DMS 273 treated with DMSO at 0.1 percent for 48 hours (cell line): ENCODE measurements around the gene SSNA1.
"Not testable (repeated sequence)": the region's sequence is repeated elsewhere in the genome, so short reads cannot be mapped to it uniquely, and the experiment has no call there.

ENCODE experiments used
- DNase-seq: peaks from one replicate; lab custom pipeline; 2025; lab: John Stamatoyannopoulos, UW

SSNA1 gene

DNA sequence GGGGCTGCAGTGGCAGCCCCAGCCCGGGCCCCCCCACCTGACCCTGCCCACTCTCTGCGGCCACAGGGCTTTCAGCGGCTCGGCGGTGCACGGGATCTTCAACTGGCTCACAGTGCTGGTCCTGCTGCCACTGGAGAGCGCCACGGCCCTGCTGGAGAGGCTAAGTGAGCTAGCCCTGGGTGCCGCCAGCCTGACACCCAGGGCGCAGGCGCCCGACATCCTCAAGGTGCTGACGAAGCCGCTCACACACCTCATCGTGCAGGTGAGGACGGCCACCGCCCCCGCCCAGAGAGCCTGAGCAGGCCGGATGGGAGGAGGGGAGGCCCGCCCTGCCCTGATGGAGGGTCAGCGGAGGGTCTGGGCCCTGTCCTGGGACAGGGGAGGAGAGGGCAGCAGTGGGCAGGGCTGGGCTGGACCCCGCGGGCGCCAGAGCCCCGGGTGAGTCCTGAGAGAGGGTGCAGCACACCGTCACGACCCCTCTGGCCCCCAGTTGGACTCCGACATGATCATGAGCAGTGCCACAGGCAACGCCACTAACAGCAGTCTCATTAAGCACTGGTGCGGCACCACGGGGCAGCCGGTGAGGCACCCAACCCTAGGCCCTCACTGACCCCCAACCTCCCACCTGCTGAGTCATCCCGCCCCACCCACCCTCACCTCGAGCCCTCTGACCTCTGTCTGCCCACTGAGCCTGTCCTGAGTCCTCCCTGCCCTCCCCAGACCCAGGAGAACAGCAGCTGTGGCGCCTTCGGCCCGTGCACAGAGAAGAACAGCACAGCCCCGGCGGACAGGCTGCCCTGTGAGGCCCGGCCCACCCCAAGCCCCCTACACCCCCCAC, 44.9 kb downstream of the SSNA1 start:
- no peak for DNase-seq

DNA sequence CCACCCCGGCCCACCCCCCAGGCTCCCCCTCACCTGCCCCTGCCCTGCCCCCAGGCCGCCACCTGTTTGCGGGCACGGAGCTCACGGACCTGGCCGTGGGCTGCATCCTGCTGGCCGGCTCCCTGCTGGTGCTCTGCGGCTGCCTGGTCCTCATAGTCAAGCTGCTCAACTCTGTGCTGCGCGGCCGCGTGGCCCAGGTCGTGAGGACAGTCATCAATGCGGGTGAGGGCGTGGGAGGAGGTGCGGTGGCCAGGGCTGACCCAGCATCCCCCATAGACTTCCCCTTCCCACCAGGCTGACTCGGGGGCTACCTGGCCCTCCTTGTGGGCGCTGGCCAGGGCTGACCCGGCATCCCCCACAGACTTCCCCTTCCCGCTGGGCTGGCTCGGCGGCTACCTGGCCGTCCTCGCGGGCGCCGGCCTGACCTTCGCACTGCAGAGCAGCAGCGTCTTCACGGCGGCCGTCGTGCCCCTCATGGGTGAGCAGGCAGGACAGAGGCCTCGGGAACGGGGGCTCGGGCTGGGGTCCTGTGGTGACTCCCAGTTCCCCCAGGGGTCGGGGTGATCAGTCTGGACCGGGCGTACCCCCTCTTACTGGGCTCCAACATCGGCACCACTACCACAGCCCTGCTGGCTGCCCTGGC, 45.7 kb downstream of the SSNA1 start:
- no peak for DNase-seq

DNA sequence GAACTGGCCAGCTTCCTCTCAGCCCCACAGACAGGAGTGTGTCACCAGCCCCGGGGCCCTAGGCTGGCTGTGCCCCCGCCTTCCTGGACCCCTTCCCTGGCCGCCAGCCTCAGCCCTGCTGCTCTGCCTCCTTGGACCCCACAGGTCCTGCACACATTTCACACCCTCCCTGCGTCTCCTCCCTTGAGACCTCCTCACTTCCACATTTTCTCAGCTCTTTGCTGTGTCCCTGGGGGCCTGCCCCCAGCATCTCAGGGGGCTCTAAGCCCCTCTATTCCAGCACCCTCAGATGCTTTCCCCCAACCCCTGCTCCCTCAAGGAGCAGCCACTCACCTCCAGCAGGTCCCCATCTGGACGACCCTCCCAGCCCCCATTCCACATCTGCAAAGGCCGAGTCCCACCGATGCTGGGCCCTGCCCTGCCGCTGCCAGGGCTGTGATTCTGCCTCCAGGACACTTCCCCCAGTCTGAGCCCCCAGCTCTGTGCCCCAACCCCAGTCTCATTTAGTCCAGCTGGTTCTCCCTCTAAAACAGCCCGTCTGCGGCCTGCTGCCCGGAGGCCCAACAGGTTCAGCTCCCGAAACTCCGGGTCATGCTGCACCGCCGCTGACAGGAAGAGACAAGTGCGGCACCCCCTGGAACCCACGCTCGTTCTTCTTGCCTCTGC, 46.4 kb downstream of the SSNA1 start:
- no peak for DNase-seq

DNA sequence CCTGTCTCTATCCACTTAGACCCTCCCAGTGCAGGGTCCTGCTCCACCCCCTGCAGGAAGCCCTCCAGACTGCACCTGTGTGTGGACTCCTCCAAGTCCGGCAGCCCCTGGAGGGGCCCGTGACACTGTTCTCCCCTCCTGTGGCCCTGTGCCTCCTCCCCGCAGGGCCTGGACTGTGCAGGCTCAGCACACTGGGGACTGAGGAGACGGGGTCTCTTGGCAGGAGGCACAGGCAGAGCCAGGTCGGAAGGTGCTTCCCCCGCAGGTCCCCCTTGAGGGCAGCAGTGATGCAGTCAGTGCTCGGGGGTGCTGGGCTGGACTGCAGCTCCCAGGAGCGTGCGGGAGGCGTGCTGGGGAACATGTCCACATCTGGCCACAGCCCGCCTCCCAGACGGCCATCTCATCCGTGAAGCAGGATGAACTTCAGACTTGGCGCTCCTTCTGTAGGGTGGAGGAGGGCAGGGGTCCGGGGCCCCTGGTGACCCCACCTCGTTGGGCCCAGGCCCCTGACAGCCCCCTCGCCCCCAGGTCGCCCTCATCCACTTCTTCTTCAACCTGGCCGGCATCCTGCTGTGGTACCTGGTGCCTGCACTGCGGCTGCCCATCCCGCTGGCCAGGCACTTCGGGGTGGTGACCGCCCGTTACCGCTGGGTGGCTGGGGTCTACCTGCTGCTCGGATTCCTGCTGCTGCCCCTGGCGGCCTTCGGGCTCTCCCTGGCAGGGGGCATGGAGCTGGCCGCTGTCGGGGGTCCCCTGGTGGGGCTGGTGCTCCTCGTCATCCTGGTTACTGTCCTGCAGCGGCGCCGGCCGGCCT, 47.2 kb downstream of the SSNA1 start:
- no peak for DNase-seq

DNA sequence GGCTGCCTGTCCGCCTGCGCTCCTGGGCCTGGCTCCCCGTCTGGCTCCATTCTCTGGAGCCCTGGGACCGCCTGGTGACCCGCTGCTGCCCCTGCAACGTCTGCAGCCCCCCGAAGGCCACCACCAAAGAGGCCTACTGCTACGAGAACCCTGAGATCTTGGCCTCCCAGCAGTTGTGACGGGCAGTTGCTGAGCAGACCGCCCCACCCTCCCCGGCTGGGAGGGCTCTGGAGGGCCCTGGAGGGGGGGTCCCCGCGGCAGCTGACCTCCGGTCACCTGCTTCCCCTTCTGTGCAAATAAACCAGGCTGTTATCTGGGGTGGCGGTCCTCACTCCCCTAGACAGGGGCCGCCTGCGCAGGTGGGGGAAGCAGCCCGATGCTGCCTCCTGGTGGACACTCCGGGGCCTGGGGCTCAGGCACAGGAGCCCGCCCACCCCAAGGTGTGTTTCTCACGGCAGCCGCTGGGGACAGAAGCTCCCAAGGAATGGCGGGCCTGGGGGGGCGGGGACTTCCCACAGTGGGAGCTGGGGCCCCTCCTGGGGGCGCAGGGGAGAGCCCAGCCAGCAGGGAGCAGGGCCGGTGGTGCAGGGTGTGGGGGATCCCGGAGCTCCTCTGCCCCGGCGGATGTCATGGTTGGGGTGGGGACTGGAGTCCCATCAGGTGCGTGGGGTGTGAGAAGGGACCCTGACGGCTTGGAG, 47.9 kb downstream of the SSNA1 start:
- peak; percentile 30 for DNase-seq

DNA sequence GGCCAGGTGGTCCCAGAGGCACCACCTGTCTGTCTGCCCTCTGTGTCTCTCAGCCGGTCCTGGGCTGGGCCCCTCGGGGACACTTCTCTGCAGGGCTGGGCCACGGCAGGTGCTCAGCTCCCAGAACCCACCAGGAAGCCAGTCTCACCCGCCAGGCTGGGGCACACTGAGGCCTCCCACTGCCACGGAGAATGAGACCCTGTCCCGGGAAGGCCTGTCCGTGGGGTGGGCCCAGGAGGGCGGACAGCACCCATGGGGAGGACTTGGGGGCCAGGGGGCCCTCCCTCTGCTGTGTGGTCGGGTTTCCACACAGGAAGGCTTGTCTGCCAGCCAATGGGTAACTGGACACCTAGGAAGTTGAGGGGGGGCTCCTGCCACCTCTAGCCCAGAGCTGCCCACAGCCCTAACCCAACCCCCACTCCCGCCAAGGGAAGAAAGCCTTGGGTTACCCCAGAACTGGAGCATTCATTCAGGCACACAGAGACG, 48.5 kb downstream of the SSNA1 start:
- no peak for DNase-seq

DNA sequence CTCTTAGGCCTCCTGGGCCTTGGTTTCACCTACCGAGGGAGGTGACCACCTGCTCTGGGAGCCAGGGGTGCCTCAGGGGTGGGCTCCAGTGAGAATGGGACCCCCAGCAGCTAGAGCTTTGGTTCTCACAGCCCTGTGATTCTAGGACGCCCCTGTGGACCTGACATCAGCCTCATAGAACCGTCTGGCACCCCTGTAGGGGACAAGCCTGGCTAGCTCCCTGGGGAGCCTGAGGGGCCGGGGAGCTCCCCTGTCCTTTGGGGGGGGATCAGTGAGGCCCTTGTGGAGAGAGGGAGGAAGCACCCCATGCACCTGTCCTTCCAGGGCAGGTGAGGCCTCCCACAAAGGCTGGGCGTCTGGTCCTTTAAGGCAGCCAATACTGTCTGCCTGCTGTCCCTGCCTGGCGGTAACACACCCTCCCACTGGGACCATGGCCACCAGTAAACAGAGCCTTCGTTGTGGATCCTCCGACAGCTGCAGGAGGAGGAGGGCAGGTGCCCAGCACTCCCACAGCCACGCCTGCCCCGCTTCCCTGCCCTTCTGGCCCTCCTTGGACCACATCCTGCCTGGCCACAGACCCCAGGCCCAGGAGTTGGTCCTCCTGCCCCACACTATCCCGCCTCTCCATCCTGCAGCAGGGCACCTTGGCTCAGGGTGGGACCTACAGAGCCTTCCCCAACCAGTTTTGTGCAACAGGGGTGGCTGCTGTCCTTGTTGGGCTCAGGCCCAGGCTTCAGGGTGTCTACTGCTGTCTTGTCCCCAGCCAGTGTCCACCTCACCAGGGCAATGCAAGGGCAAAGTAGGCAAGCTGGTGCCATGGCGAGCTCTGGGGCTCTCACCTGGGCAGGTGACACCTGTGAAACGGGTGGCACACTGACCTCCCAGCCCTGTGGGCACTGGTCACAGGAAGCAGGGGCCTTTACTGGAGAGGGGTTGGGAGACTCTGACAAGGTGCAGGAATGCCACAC, 49.6 kb downstream of the SSNA1 start:
- DNase-seq: no peak

DNA sequence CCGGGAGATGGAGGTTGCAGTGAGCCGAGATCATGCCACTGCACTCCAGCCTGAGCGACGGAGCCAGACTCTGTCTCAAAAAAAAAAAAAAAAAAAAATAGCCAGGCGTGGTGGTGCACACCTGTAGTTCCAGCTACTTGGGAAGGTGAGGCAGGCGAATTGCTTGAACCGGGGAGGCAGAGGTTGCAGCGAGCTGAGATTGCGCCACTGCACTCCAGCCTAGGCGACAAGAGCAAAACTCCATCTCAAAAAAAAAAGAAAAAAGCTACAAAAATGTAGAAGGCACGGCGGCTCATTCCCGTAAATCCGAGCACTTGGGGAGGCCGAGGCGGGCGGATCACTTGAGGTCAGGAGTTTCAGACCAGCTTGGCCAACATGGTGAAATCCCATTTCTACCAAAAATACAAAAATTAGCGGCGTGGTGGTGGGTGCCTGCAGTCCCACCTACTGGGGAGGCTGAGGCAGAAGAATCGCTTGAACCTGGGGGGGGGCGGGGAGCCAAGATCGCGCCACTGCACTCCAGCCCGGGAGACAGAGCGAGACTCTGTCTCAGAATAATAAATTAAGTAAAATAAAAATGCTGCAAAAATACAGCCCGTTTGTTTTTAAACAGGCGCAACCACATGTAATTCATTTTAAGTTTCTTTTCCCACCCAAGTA, 51.2 kb downstream of the SSNA1 start:
- DNase-seq: not testable (repeated sequence)
